LNCAP (cell line): ENCODE measurements around the gene THAP10.

Experiments used
- CTCF ChIP-seq: fragments of 450-650 bp; IDR thresholded peaks from 2 replicates; pipeline ENCODE4 v1.5.1; 2017; ENCODE audit warnings: mild to moderate bottlenecking

Gene THAP10

GRCh38 chr15:70922119-70922518 is 29.9 kb upstream of the THAP10 start:
- no peak for TF ChIP-seq CTCF

- TF ChIP-seq CTCF, result no peak
Observed at GRCh38 chr15:70920981-70921696, 28.9 kb upstream of the THAP10 start.

GRCh38 chr15:70917955-70918354 is 25.7 kb upstream of the THAP10 start:
- no peak for TF ChIP-seq CTCF

- no peak for TF ChIP-seq CTCF
Observed at GRCh38 chr15:70916531-70916930, 24.3 kb upstream of the THAP10 start.

- TF ChIP-seq CTCF, result no peak
Observed at GRCh38 chr15:70912187-70912586, 20.0 kb upstream of the THAP10 start.

- no peak for TF ChIP-seq CTCF
Observed at GRCh38 chr15:70910958-70911357, 18.7 kb upstream of the THAP10 start.

GRCh38 chr15:70907784-70908471 is 15.7 kb upstream of the THAP10 start:
- TF ChIP-seq CTCF, result no peak; the same call in 1 of the 2 replicates
